Endothelial cell of umbilical vein (primary cell): ENCODE results near the gene ZBTB44. TPM values are rescaled to one million over a fixed set of nuclear protein-coding genes. Genes with fewer than 3 reads are reported as not detected.
"Not testable (repeated sequence)": the region's sequence is repeated elsewhere in the genome, so short reads cannot be mapped to it uniquely, and the experiment has no call there.

Experiments used
- BruUV-seq: library from RNA; stranded (reverse); fragments of 400-500 nt; replicated peaks from 2 replicates; lab custom pipeline; 2021; lab: Mats Ljungman, UMichigan
- CTCF ChIA-PET: fragments of 300-600, 350-600 bp; sonication (Branson Sonifier 250); formaldehyde crosslinking; loops from one replicate; lab custom pipeline; 2021; ENCODE audit warnings: antibody characterized with exemption, inconsistent platforms; lab: Charles Lee
- POLR2A ChIA-PET: fragments of 300-600, 350-600 bp; sonication (Branson Sonifier 250); formaldehyde crosslinking; loops from one replicate; lab custom pipeline; 2021; ENCODE audit warnings: antibody characterized with exemption, inconsistent platforms; lab: Charles Lee
- DNase-seq: peaks from one replicate; pipeline ENCODE4 v3.0.0-alpha.2; 2011; ENCODE audit warnings: low read depth, low spot score
- FAIRE-seq: peaks from 2 replicates; lab custom pipeline; 2011; peaks lifted over from hg19 to GRCh38; lab: Jason Lieb, UNC
- H2AFZ ChIP-seq: 2 replicates; pipeline ENCODE4 v1.6.0; 2012; ENCODE audit warnings: low read depth, low read length, control low read depth, inconsistent platforms
- H3K27ac ChIP-seq: 2 replicates; pipeline ENCODE4 v1.5.1; 2011; ENCODE audit warnings: low read depth, mild to moderate bottlenecking, control low read depth, low read length, moderate library complexity; ENCODE audit not compliant: insufficient read depth
- H3K27me3 ChIP-seq, 2 experiments: 2 replicates each; pipeline versions ENCODE4 v1.6.0 to v1.6.1; 2011; ENCODE audit warnings: low read length in 2 of 2, mixed read lengths in 1 of 2; ENCODE audit not compliant: control insufficient read depth in 2 of 2, insufficient read depth in 2 of 2
- H3K36me3 ChIP-seq, 2 experiments: 2 replicates in 1 of 2; 3 replicates in 1 of 2; pipeline ENCODE4 v1.5.1; 2011; ENCODE audit warnings: low read length in 2 of 2, mild to moderate bottlenecking in 1 of 2, moderate library complexity in 1 of 2; ENCODE audit not compliant: control insufficient read depth in 2 of 2, insufficient read depth in 2 of 2; ENCODE audit errors: extremely low read depth in 1 of 2
- H3K4me1 ChIP-seq: 3 replicates; pipeline ENCODE4 v1.5.1; 2011; ENCODE audit warnings: mild to moderate bottlenecking, low read length; ENCODE audit not compliant: control insufficient read depth, insufficient read depth; ENCODE audit errors: extremely low read depth
- H3K4me2 ChIP-seq: 2 replicates; pipeline ENCODE4 v1.6.1; 2011; ENCODE audit warnings: low read length, control low read depth, mixed read lengths; ENCODE audit not compliant: insufficient read depth
- H3K4me3 ChIP-seq, 3 experiments: fragments of 200-600 bp in 1 of 3; sonication (generic), shearing (Covaris generic) in 1 of 3; replicated peaks in 1 of 3; 2 replicates each; pipeline ENCODE4 v1.5.1; 2011 to 2016; ENCODE audit warnings: control low read depth in 3 of 3, low read length in 3 of 3, mild to moderate bottlenecking in 2 of 3, inconsistent platforms in 1 of 3, low read depth in 1 of 3, moderate library complexity in 1 of 3; ENCODE audit not compliant: insufficient read depth in 1 of 3
- H3K79me2 ChIP-seq: 2 replicates; pipeline ENCODE4 v1.6.0; 2012; ENCODE audit warnings: low read length, inconsistent platforms; ENCODE audit not compliant: control insufficient read depth, insufficient read depth
- H3K9ac ChIP-seq: replicated peaks from 2 replicates; pipeline ENCODE3; 2011; ENCODE audit warnings: low read length, control low read depth; ENCODE audit not compliant: insufficient read depth; ENCODE audit errors: extremely low read depth
- H3K9me1 ChIP-seq: replicated peaks from 3 replicates; pipeline ENCODE4 v1.6.0; 2011; ENCODE audit warnings: mild to moderate bottlenecking, low read length; ENCODE audit not compliant: control insufficient read depth, insufficient read depth; ENCODE audit errors: extremely low read depth
- H3K9me3 ChIP-seq: replicated peaks from 2 replicates; pipeline ENCODE4 v1.5.1; 2012; ENCODE audit warnings: low read length, inconsistent platforms; ENCODE audit not compliant: control insufficient read depth, insufficient read depth
- H4K20me1 ChIP-seq: replicated peaks from 2 replicates; pipeline ENCODE3; 2011; ENCODE audit warnings: mild to moderate bottlenecking, low read length; ENCODE audit not compliant: control insufficient read depth, insufficient read depth; ENCODE audit errors: extremely low read depth
- EZH2 ChIP-seq: IDR thresholded peaks from 2 replicates; pipeline ENCODE4 v1.6.1; 2012; ENCODE audit warnings: borderline replicate concordance, low read depth, mild to moderate bottlenecking, moderate library complexity, low read length, inconsistent platforms; ENCODE audit not compliant: severe bottlenecking
- FOS ChIP-seq: IDR thresholded peaks from 2 replicates; pipeline ENCODE4 v1.6.1; 2011; ENCODE audit warnings: mild to moderate bottlenecking, low read length, moderate library complexity, borderline replicate concordance; ENCODE audit not compliant: insufficient read depth
- GATA2 ChIP-seq: IDR thresholded peaks from 2 replicates; pipeline ENCODE4 v1.7.0; 2011; ENCODE audit warnings: low read depth, mild to moderate bottlenecking, moderate library complexity, mixed read lengths, low read length; ENCODE audit not compliant: insufficient read length, insufficient read depth
- JUN ChIP-seq: IDR thresholded peaks from 2 replicates; pipeline ENCODE4 v1.6.1; 2011; ENCODE audit warnings: borderline replicate concordance, low read depth; ENCODE audit not compliant: insufficient read length, insufficient read depth
- MYC ChIP-seq: IDR thresholded peaks from one replicate; pipeline ENCODE4 v1.6.1; 2011; ENCODE audit warnings: mild to moderate bottlenecking, low read depth, low read length
- POLR2A ChIP-seq: IDR thresholded peaks from 2 replicates; pipeline ENCODE4 v1.6.1; 2012; ENCODE audit warnings: low read depth, mild to moderate bottlenecking, control low read depth, low read length
- POLR2AphosphoS5 ChIP-seq: IDR thresholded peaks from 2 replicates; pipeline ENCODE4 v1.6.1; 2012; ENCODE audit warnings: low read depth, mild to moderate bottlenecking, control low read depth, low read length, moderate library complexity; ENCODE audit not compliant: insufficient read depth
- dilution Hi-C: fragments of 300-500 bp; cut with MboI; formaldehyde crosslinking; loops from one replicate; pipeline ENCODE4 v1.15.0; 2019; ENCODE audit warnings: low sequenced_read_pairs; ENCODE audit not compliant: extremely low pct_ligation_motif_present
- intact Hi-C: fragments of 100-400 bp; cut with micrococcal nuclease; formaldehyde crosslinking; loops from one replicate; pipeline ENCODE4 v1.10.0; 2022
- polyA plus RNA-seq, 4 experiments: library from polyadenylated mRNA; depleted of rRNA in 3 of 4; stranded (reverse) in 3 of 4; unstranded in 1 of 4; fragments of >200 nt; gene quantifications; 2 replicates each; pipeline versions ENCODE4 v1.2.1 to v1.2.3, GENCODE V29; 2011 to 2012; ENCODE audit warnings: missing spikeins in 1 of 4
- total RNA-seq: library from RNA; stranded (reverse); gene quantifications from 2 replicates; pipeline ENCODE4 v1.2.3, GENCODE V29; 2021
- TF ChIP-seq, protein P1 (sequence below), 2 donors: IDR thresholded peaks; 1 replicate in 1 of 2; 2 replicates in 1 of 2; pipeline ENCODE4 v1.5.1; 2011; ENCODE audit warnings: low read length in 2 of 2, mild to moderate bottlenecking in 2 of 2, moderate library complexity in 2 of 2, control low read depth in 1 of 2, inconsistent platforms in 1 of 2, low read depth in 1 of 2; ENCODE audit not compliant: insufficient read depth in 1 of 2; ENCODE audit errors: extremely low read depth in 1 of 2
- TF ChIP-seq, protein P2 (sequence below): IDR thresholded peaks from 2 replicates; pipeline ENCODE4 v1.6.1; 2011; ENCODE audit not compliant: insufficient read depth, insufficient read length

ZBTB44 gene
- total and polyA plus RNA-seq, 2 donors (not counting 3 experiments of a cell fraction or from before 2014, with no cell fraction given): 8.7 to 24.4 TPM

DNA sequence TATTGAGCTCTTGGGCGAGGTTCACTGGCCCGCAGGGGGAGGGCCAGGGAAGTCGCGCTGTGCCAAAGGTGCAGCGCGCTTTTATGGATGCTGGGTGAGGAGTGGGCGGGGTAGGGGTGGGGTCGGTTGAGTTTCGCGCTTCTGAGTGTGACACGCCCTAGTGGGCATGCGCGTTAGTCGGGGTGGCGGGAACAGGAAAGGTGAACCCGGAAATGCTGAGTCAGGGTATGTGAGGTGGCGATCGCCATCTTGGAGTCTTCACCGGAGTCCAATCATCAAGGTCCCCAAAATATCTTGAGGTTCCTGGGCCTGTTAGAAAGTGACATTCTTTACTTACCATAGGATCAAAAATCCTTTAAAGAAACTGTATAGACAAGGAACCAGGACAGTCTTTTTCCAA, 16.7 kb upstream of the ZBTB44 start:
- H3K9me3 ChIP-seq, H3K4me3 ChIP-seq, CTCF ChIA-PET, H3K4me1 ChIP-seq, H3K79me2 ChIP-seq, BruUV-seq, H3K36me3 ChIP-seq, H3K9me1 ChIP-seq, dilution Hi-C loops, H3K9ac ChIP-seq, FAIRE-seq, intact Hi-C loops, H3K27ac ChIP-seq, H2AFZ ChIP-seq, H3K4me2 ChIP-seq, DNase-seq, POLR2A ChIA-PET, H3K27me3 ChIP-seq, H4K20me1 ChIP-seq: not testable (repeated sequence)

DNA sequence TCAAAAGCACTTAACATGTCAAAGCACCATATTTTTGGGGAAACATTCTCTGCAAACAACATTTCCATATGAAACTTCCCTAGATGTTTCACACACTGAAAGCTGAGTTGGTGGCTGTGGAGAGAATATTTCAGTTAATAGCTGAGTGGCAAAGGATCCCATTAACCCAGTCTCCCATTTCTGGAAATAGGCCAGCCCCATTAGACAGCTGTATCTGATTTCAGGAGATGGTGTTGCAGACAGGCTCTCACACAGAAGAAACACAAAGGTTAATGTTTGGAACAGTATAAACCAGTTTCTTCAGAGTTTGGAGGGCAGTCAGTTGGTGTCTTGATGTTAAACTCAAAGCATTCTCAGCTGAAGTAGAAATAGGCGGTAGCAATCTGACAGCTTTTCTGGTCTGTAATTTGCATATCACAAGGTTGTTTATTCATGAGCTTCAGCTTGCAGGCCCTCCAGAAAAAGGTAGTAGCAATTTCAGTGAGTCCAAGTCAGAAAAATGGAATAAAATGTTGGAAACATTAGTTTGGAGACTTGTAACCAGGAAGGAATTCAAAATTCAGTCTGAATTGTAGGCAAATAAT, 15.5 kb upstream of the ZBTB44 start:
- DNase-seq (no peak), FAIRE-seq (no peak)
- H4K20me1 ChIP-seq: no peaks in the 10 kb centered on the region
- no TSS peak for BruUV-seq
- H3K4me2 ChIP-seq: no peak overlapping the region
- H2AFZ ChIP-seq: no peak overlapping the region
- no peaks in the 10 kb centered on the region for H3K79me2 ChIP-seq
- H3K27ac ChIP-seq: no peak overlapping the region
- no peaks in the 10 kb centered on the region for H3K9me1 ChIP-seq
- no peak overlapping the region for H3K9ac ChIP-seq
- no peaks in the 10 kb centered on the region for H3K27me3 ChIP-seq
- intact Hi-C loops: no loop called here
- H3K36me3 ChIP-seq: no peaks in the 10 kb centered on the region
- H3K9me3 ChIP-seq: no peaks in the 10 kb centered on the region
- ChIA-PET CTCF (no interaction called here), POLR2A (no interaction called here)
- TF ChIP-seq POLR2AphosphoS5 (no peak), POLR2A (no peak), GATA2 (no peak), EZH2 (no peak), JUN (no peak), MYC (no peak), FOS (no peak)
- TF ChIP-seq, protein P1, sequence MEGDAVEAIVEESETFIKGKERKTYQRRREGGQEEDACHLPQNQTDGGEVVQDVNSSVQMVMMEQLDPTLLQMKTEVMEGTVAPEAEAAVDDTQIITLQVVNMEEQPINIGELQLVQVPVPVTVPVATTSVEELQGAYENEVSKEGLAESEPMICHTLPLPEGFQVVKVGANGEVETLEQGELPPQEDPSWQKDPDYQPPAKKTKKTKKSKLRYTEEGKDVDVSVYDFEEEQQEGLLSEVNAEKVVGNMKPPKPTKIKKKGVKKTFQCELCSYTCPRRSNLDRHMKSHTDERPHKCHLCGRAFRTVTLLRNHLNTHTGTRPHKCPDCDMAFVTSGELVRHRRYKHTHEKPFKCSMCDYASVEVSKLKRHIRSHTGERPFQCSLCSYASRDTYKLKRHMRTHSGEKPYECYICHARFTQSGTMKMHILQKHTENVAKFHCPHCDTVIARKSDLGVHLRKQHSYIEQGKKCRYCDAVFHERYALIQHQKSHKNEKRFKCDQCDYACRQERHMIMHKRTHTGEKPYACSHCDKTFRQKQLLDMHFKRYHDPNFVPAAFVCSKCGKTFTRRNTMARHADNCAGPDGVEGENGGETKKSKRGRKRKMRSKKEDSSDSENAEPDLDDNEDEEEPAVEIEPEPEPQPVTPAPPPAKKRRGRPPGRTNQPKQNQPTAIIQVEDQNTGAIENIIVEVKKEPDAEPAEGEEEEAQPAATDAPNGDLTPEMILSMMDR (IDR thresholded peaks at IDR 0.05; ENCODE audit: extremely low read depth in 1 of 2, insufficient read depth in 1 of 2, low read depth in 1 of 2, low read length in 2 of 2): no peak
- TF ChIP-seq, protein P2, sequence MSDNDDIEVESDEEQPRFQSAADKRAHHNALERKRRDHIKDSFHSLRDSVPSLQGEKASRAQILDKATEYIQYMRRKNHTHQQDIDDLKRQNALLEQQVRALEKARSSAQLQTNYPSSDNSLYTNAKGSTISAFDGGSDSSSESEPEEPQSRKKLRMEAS: no peak
- dilution Hi-C loops: no loop called here
- H3K4me1 ChIP-seq: no peaks in the 10 kb centered on the region
- no peak overlapping the region for H3K4me3 ChIP-seq
